CD4-positive, alpha-beta T cell treated with Interleukin-6 for 4 hours (primary cell): ENCODE results near the gene ARHGEF4.

Experiments used
- DNase-seq: peaks from one replicate; pipeline ENCODE4 v3.0.0-alpha.2; 2020; ENCODE audit warnings: mixed read lengths

ARHGEF4 gene

GRCh38 chr2:130851624-130852382, 15.1 kb downstream of the ARHGEF4 start:
- DNase-seq = no peak

DNA sequence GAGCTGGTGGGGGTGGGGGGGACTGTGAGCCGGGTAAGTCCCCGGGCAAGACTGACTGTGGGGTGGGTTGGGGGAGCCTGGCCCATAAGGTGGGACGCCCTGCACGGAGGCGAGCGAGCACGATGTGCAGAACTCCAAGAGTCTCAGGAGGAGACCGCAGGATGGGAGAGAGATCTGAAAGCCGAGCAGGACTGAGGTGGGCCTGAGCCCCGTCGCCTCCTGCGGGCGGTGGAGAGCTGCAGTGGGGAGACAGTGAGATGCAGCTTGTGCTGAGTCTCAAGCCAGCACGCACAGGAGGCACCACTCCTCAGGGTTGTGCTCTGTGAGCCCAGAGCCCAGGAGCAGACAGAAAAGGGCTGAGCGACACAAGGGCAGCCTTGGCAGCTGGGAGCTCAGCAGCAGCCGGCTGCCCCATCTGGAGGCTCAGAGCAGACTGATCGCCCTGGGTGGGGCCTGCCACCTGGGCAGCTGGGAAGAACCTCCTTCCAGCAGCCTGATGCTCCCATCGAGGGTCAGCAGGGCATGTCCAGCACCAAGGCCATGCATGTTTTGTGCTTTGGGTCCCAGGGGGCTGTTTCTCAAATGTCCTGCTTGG, 15.9 kb downstream of the ARHGEF4 start:
- no peak for DNase-seq

DNA sequence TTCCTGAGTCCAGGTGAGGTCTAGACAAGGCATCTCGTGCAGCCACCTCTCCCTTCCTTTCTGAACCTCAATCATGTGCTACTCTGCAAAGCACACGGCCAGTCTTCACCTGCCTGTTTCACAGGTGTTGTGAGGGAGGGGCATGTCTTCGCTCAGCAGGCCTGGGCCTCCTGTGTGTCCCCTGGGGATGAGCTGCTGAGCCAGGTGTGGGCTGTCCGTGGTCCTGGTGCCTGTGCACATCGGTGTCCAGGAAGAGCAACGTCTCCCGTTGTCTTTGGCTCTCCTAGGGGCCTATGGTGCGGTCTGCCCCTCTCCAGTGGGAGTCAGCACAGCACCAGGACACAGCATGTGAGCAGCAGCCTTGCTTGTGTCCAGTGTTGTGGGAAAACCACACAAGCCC, 16.7 kb downstream of the ARHGEF4 start:
- no peak for DNase-seq

- no peak for DNase-seq
Measured at GRCh38 chr2:130854301-130854700, 17.6 kb downstream of the ARHGEF4 start.

GRCh38 chr2:130864830-130865800, 28.4 kb downstream of the ARHGEF4 start:
- no peak for DNase-seq

- DNase-seq = no peak
Measured at GRCh38 chr2:130869441-130870160, 32.9 kb downstream of the ARHGEF4 start.

DNA sequence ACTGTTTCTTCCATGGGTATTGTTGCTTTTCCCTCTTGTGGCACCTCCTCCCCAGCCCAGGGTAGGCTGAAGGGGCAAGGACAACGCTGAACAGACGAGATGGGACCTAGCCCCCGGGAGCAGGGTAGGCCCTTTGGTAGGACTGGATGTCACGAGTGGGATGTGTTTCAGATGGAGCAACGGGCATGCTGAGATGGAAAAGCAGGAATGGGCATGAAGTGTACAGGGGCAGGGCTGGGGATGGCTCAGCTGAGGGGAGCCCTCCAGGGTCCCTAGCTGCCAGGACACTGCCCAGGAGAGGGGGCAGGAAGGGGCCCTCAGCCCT, 33.4 kb downstream of the ARHGEF4 start:
- DNase-seq = no peak

DNA sequence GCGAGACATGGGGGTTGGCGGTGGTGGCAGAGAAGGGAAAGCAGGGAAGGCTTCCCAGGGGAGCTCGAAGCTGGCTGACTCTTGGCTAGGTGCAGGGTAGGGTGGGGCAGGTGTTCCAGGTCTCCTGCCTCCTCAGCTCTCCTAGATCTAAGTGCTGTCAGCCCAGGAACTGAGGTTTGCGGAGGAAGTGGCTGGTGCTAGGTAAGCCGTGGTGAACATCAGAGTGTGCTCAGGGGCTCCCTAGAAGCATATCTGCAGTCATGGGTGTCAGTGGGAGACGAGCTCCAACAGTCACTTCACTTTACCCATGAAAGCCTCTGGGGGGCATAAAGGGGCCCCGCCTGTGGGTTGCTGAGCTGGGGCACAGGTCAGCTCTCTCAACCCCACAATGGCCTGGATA, 34.1 kb downstream of the ARHGEF4 start:
- no peak for DNase-seq

- no peak for DNase-seq
Measured at GRCh38 chr2:130871843-130872740, 35.4 kb downstream of the ARHGEF4 start.

GRCh38 chr2:130872741-130873125, 36.0 kb downstream of the ARHGEF4 start:
- no peak for DNase-seq

DNA sequence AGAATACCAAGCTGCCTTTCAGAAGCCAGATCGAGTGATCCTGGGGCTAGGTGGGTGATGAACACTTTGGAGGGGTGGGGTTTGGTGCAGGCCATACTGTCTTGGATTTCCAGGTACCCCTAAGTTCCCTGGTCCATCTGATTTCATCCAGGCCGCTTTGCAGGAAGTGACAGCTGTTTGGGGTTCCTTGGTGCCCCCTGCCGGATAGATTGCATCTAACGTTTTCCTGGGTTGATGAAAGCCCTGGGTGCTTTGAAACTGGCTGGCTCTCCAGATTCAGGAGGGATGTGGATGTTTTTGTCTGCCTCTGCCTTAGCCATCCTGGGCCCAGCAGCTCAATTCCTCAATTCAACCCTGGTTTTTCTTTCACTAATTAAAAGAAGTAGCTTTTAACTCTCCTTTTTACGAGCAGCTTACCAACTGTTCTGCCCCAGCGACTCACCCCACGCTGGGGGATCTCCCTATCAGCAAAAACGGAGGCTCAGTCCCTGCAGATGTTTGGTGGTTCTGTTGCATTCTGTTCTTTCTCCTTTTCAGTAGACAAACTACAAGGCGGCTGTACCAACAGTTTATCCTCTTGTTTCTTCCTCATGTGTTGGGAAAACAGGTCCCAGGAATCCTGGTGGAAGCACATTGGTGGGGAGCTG, 37.1 kb downstream of the ARHGEF4 start:
- DNase-seq = peak; percentile 75

- no peak for DNase-seq
Measured at GRCh38 chr2:130874512-130874911, 37.8 kb downstream of the ARHGEF4 start.

DNA sequence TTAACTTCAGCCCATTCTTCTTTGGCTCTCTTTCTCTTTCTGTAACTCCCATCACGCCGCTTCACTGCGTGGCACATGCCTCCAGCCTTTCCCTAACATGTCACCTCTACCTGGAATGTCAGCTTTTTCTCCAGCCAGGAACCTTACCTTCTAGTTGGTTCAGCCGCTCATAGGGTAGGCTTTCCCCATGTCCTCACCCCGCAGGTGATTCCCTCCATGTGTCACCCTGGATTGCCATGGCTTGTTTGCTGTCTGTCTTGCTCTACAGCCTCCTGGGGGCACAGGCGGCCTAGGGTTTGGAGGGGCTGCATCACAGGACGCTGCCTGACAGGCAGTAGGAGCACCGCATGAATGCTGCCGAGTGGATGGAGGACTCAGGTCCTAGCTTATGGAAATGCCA, 39.2 kb downstream of the ARHGEF4 start:
- no peak for DNase-seq

- DNase-seq = no peak
Measured at GRCh38 chr2:130877258-130877657, 40.5 kb downstream of the ARHGEF4 start.

- no peak for DNase-seq
Measured at GRCh38 chr2:130878316-130878715, 41.6 kb downstream of the ARHGEF4 start.

DNA sequence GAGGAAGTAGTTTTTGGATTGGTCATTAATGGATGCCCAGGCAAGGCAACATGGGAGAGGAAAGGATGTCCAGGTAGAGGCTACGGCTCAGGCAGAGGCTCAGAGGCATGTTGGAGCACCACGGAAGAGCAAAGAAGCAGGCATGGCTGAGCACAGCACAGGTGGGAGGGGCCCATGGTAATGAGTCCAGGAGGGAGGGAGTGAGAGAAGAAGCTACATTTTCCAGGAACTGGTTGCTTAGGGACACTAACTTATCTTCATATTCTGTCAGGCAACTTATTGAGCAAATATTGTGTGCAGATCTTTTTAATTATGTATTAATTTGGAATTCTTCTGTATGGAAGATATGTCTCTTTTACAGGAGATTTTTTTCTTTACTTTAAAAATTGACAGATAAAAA, 42.2 kb downstream of the ARHGEF4 start:
- DNase-seq = no peak

GRCh38 chr2:130882111-130882690, 45.5 kb downstream of the ARHGEF4 start:
- no peak for DNase-seq

- no peak for DNase-seq
Measured at GRCh38 chr2:130882991-130883390, 46.3 kb downstream of the ARHGEF4 start.

- DNase-seq = no peak
Measured at GRCh38 chr2:130883496-130883895, 46.8 kb downstream of the ARHGEF4 start.

DNA sequence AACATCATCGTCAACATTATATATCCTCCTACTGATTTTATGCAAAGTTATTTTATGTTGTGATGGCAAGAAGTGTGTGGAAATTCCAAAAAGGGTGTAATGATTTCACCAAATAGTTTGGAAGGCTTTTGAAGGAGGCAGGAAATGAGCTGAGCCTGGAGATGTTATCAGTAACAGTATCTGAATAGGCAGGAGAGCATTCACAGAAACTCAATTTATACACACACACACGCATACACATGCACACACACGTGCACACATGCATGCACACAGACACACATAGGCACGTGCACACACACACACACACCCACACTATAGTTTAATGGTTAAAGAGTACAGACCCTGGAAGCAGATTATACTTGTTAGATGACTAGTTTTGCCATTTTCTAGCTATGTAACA, 47.3 kb downstream of the ARHGEF4 start:
- no peak for DNase-seq

DNA sequence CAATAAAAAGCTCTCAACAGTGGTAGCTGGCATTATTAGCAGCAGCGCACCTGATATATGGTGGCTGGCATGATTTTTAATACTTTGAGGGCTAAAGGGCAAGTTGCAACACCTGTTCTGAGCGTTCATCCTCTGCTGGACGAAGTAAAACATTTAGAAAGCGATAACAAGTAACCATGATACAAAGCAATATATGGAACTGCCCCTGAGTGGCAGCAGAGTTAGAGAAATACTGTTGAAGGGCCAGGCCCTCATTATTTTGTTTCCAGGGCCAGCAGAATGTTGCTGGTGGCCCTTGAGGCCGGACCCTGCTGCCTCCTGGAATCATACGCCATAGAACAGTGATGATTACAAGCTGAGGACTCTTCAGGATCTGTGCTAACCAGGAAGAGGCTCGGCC, 47.8 kb downstream of the ARHGEF4 start:
- DNase-seq = no peak
